T-helper 17 cell (primary cell): ENCODE results near the gene SLAIN1. TPM values are rescaled to one million over a fixed set of nuclear protein-coding genes. Genes with fewer than 3 reads are reported as not detected.

Source experiments
- ATAC-seq: fragments of 150-1000 bp; cut with Tn5 transposase; 2 replicates; pipeline ENCODE4 v1.10.0; 2021; ENCODE audit warnings: mild to moderate bottlenecking, moderate library complexity
- DNase-seq, 3 donors: peaks; one replicate each; pipeline versions ENCODE4 v3.0.0 to v3.0.0-alpha.2; 2020 to 2021
- H3K9me3 ChIP-seq: one replicate; pipeline ENCODE4 v1.7.0; 2013; ENCODE audit warnings: low read length, mild to moderate bottlenecking; ENCODE audit not compliant: control insufficient read depth, poor library complexity, severe bottlenecking
- H3K27ac Mint-ChIP-seq: one replicate; pipeline ENCODE4 v1.8.0; 2022; ENCODE audit warnings: mild to moderate bottlenecking, moderate library complexity, mixed read lengths
- H3K27me3 Mint-ChIP-seq: one replicate; pipeline ENCODE4 v1.8.0; 2022; ENCODE audit warnings: mixed read lengths
- H3K36me3 Mint-ChIP-seq: one replicate; pipeline ENCODE4 v1.8.0; 2022; ENCODE audit warnings: low read depth, mixed read lengths
- H3K4me1 Mint-ChIP-seq: one replicate; pipeline ENCODE4 v1.8.0; 2022; ENCODE audit warnings: mild to moderate bottlenecking, mixed read lengths
- H3K4me3 Mint-ChIP-seq: one replicate; pipeline ENCODE4 v1.8.0; 2022; ENCODE audit warnings: mild to moderate bottlenecking, moderate library complexity, mixed read lengths
- total RNA-seq, 4 donors: library from RNA in 2 of 4; stranded (reverse) in 2 of 4; gene quantifications; one replicate each; pipeline ENCODE4 v1.2.3 and lab custom pipeline; 2022 to 2026

The SLAIN1 gene
- total RNA-seq, 2 donors from 2014 or later, result 25.4 to 39.0 TPM

DNA sequence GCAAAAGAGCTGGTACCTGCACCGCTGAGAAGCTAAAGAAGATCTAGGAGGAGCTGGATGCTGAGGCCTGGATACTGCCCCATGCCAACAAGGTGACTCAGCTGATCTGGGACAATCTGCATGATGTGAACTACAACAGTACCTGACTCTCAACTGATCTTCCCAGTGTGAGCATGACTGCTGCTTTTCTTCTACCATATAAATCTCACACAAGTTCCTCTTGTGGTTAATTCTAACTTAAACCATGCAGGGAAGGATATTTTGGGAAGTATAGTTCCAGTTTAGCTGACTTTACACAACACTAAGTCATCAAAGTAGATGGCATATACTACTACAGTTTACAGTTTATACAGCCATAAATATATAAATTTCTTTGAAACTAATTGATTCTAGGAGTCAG is 91.9 kb downstream of the SLAIN1 start:
- Mint-ChIP-seq H3K27ac (no peak overlapping the region), H3K36me3 (peaks cover 4% of the 10 kb centered on the region), H3K27me3 (no peaks in the 10 kb centered on the region), H3K4me1 (no peaks in the 10 kb centered on the region), H3K4me3 (no peak overlapping the region)
- no peak for DNase-seq
- H3K9me3 ChIP-seq, result no peaks in the 10 kb centered on the region
- ATAC-seq, result no peak

DNA sequence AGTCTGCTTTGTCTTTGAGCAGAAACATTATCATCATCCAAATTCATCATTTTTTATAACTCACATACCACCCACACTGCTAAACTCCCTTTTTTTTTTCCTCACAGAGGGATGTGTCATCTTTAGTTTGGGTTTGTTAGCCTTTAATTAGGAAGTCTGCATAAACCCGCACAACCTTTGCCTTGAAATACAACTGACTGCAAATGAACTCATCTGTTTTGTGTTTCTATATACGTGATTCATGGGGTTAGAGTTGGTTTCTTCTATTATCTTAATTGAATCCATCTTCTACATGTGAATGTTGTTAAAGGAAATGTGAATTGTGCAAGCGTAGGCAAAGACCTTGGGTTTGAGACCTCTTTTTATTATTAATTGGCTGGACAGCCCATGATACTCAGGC is 102.7 kb downstream of the SLAIN1 start:
- H3K27me3 Mint-ChIP-seq, result no peaks in the 10 kb centered on the region
- H3K36me3 Mint-ChIP-seq, result no peaks in the 10 kb centered on the region
- H3K4me1 Mint-ChIP-seq, result no peaks in the 10 kb centered on the region
- no peak for DNase-seq
- H3K9me3 ChIP-seq, result no peaks in the 10 kb centered on the region
- H3K27ac Mint-ChIP-seq, result no peak overlapping the region
- no peak overlapping the region for H3K4me3 Mint-ChIP-seq
- ATAC-seq, result no peak

GRCh38 chr13:77806518-77806917 is 109.0 kb downstream of the SLAIN1 start:
- H3K4me1 Mint-ChIP-seq, result peaks cover 4% of the 10 kb centered on the region
- H3K27me3 Mint-ChIP-seq, result no peaks in the 10 kb centered on the region
- no peaks in the 10 kb centered on the region for H3K9me3 ChIP-seq
- no peak overlapping the region for H3K4me3 Mint-ChIP-seq
- DNase-seq, result no peak
- H3K36me3 Mint-ChIP-seq, result no peaks in the 10 kb centered on the region
- ATAC-seq, result no peak
- H3K27ac Mint-ChIP-seq, result no peak overlapping the region

DNA sequence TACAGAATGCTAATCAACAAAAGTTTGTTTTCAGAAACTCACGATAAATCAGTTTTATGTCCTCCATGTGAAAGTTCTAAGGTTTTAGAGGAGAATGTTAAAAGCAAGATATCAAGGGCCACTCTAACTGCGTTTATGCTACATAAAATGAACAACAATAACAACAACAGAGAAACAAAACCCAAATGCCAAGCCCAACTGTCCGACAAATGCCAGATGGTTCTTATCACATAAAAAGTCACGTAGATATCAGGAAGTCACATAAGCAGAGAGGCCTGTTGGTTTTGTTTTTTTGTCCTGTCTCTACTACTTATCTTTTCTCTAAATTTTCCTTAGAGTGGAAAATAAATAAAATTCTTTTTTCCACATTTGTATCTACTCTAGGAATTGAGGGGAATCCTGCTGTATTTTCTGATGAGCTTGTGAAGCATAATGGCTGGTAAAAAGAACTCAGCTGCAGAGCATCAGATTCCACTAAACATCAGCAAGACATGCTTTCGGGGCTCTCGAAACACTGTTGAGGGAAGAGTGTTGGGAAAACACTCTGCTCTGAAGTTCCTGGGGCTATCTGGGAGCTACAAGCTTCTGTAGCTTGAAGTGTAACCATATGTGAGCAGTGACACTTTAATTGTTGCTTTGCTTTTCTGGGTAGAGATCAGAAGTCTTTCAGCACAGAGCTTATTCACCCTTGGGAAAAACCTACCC is 110.1 kb downstream of the SLAIN1 start:
- DNase-seq (no peak), ATAC-seq (no peak)
- Mint-ChIP-seq H3K27me3 (no peaks in the 10 kb centered on the region), H3K36me3 (no peaks in the 10 kb centered on the region), H3K27ac (no peak overlapping the region), H3K4me1 (peaks cover 4% of the 10 kb centered on the region), H3K4me3 (no peak overlapping the region)
- H3K9me3 ChIP-seq, result no peaks in the 10 kb centered on the region

DNA sequence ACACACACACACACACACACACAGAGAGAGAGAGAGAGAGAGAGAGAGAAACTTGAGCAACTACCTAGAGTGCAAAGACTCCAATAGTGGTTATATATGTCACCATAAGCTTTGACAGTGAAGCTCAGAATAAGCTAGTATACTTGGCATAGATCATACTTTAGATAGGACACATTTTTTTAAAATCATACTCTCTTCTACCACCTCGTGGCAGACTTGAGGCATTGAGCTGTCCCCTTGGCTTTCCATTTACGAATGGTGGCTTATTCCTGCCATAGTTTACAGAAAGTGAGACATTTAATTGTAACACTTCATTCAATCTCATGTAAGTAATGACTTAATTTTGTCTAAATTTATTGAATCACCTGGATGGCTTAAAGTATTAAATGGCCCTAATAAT is 112.9 kb downstream of the SLAIN1 start:
- no peak overlapping the region for H3K4me3 Mint-ChIP-seq
- H3K4me1 Mint-ChIP-seq, result peaks cover 4% of the 10 kb centered on the region
- no peak overlapping the region for H3K27ac Mint-ChIP-seq
- no peaks in the 10 kb centered on the region for H3K36me3 Mint-ChIP-seq
- H3K27me3 Mint-ChIP-seq, result no peaks in the 10 kb centered on the region
- DNase-seq (no peak), ATAC-seq (peak; percentile 50)
- no peaks in the 10 kb centered on the region for H3K9me3 ChIP-seq

DNA sequence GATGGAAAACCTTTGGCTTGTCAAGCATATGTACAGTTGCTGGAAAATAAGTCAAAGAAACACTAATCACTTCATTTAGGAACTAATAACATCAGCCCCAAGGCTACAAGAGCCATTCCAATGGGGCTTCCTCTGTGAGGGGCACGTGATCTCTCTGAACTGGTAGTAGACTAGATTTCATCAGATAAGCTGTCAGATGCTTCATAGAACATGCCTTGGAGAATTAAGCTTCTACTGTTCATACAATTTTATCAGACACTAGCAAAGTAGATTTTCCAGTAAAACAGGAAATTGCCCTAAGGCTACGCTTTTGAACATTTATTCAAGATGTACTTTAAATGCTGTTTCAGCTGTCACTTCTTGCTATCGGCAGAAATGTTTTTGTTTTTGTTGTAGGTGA is 113.4 kb downstream of the SLAIN1 start:
- Mint-ChIP-seq H3K4me1 (peaks cover 4% of the 10 kb centered on the region), H3K36me3 (peaks cover 2% of the 10 kb centered on the region), H3K27me3 (peaks cover 3% of the 10 kb centered on the region), H3K27ac (no peak overlapping the region), H3K4me3 (no peak overlapping the region)
- H3K9me3 ChIP-seq, result no peaks in the 10 kb centered on the region
- DNase-seq, result no peak
- no peak for ATAC-seq

- no peaks in the 10 kb centered on the region for H3K9me3 ChIP-seq
- DNase-seq (no peak), ATAC-seq (no peak)
- Mint-ChIP-seq H3K4me1 (peaks cover 4% of the 10 kb centered on the region), H3K4me3 (no peak overlapping the region), H3K36me3 (peaks cover 3% of the 10 kb centered on the region), H3K27me3 (peaks cover 5% of the 10 kb centered on the region), H3K27ac (no peak overlapping the region)
Measured at GRCh38 chr13:77811381-77811780, 113.9 kb downstream of the SLAIN1 start.

DNA sequence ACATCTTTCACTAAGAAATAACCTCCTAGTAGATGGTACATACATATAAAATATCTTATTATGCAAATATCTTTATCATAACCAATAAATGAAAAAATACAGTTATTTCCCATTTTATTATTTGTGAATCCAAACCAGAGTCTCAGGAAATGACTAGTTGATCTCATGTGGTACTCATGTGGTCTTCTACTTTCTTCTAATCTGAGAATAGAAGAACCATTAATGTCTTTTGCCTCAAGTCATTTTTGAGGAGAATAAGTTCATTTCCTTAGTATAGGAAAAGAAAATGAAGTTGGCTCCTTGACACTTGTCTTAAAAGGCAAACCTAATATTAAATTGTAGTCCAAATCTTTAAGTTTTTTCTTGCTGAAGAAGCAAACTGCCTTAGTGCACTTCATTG is 114.5 kb downstream of the SLAIN1 start:
- Mint-ChIP-seq H3K4me1 (peaks cover 4% of the 10 kb centered on the region), H3K27ac (no peak overlapping the region), H3K27me3 (peaks cover 5% of the 10 kb centered on the region), H3K36me3 (peaks cover 3% of the 10 kb centered on the region), H3K4me3 (no peak overlapping the region)
- ATAC-seq (no peak), DNase-seq (no peak)
- H3K9me3 ChIP-seq, result no peaks in the 10 kb centered on the region

Other genes with a start within 250 kb of the SLAIN1 start
- not detected for gene SCEL, start 162.0 kb upstream of the SLAIN1 start, total RNA-seq
- gene EDNRB, start 221.1 kb downstream of the SLAIN1 start, total RNA-seq, result not detected